SU-DHL-6 (cell line): ENCODE results near the gene FHOD3.

Source experiments
- H2AFZ ChIP-seq: fragments of 200-600 bp; sonication (generic); 2 replicates; pipeline ENCODE4 v1.6.1; 2014; ENCODE audit warnings: low read depth, mild to moderate bottlenecking, moderate library complexity, mixed read lengths, antibody characterized with exemption, low read length; ENCODE audit not compliant: severe bottlenecking
- H3F3A ChIP-seq: fragments of 200-600 bp; shearing (Covaris generic); 2 replicates; pipeline ENCODE4 v1.6.0; 2016; ENCODE audit warnings: antibody characterized with exemption, mild to moderate bottlenecking; ENCODE audit not compliant: insufficient read depth
- H3K27ac ChIP-seq: fragments of 200-600 bp; sonication (generic); 2 replicates; pipeline ENCODE4 v1.5.1; 2016; ENCODE audit warnings: low read depth, mild to moderate bottlenecking, low read length, moderate library complexity, mixed read lengths
- H3K27me3 ChIP-seq: fragments of 200-600 bp; sonication (generic), shearing (Covaris generic); 2 replicates; pipeline ENCODE4 v1.6.0; 2014; ENCODE audit warnings: mild to moderate bottlenecking, low read length
- H3K36me3 ChIP-seq: fragments of 200-600 bp; sonication (generic); 2 replicates; pipeline ENCODE4 v1.6.1; 2014; ENCODE audit warnings: mild to moderate bottlenecking, low read length, mixed read lengths
- H3K4me2 ChIP-seq: fragments of 300-600, 200-600 bp; shearing (Covaris generic), sonication (generic); 2 replicates; pipeline ENCODE4 v1.6.0; 2014; ENCODE audit warnings: low read length, low read depth, mild to moderate bottlenecking; ENCODE audit not compliant: poor library complexity, severe bottlenecking
- H3K4me3 ChIP-seq: fragments of 200-600 bp; sonication (generic); 2 replicates; pipeline ENCODE4 v1.5.1; 2014; ENCODE audit warnings: antibody characterized with exemption, low read length, mild to moderate bottlenecking, mixed read lengths; ENCODE audit not compliant: insufficient read depth, poor library complexity, severe bottlenecking
- H3K79me2 ChIP-seq: fragments of 200-600 bp; sonication (generic); 2 replicates; pipeline ENCODE4 v1.6.1; 2014; ENCODE audit warnings: mild to moderate bottlenecking, low read length, moderate library complexity; ENCODE audit not compliant: insufficient read depth
- H3K9ac ChIP-seq: fragments of 200-600 bp; sonication (generic); 2 replicates; pipeline ENCODE4 v1.7.0; 2014; ENCODE audit warnings: mild to moderate bottlenecking, low read length
- H3K9me2 ChIP-seq: fragments of 200-600 bp; sonication (generic); replicated peaks from 2 replicates; pipeline ENCODE4 v1.6.1; 2014; ENCODE audit warnings: low read length; ENCODE audit not compliant: insufficient read depth
- H3K9me3 ChIP-seq: fragments of 200-600 bp; sonication (generic); 2 replicates; pipeline ENCODE4 v1.6.1; 2014; ENCODE audit warnings: low read length, mixed read lengths; ENCODE audit not compliant: insufficient read depth
- H4K20me1 ChIP-seq: fragments of 200-600 bp; sonication (generic); 2 replicates; pipeline ENCODE4 v1.6.1; 2014; ENCODE audit warnings: low read depth, mild to moderate bottlenecking, antibody characterized with exemption, low read length, moderate library complexity, mixed read lengths
- CTCF ChIP-seq: fragments of 200-600 bp; sonication (generic); IDR thresholded peaks from one replicate; pipeline ENCODE4 v1.5.1; 2017; ENCODE audit warnings: antibody characterized with exemption, mild to moderate bottlenecking, low read length, moderate library complexity; ENCODE audit not compliant: insufficient read depth, poor library complexity, severe bottlenecking
- EZH2phosphoT487 ChIP-seq: fragments of 200-600 bp; sonication (generic), shearing (Covaris generic); conservative IDR thresholded peaks from 2 replicates; pipeline ENCODE4 v1.6.1; 2018; ENCODE audit warnings: mild to moderate bottlenecking, antibody characterized with exemption, low read length, moderate library complexity, mixed read lengths

Gene FHOD3

GRCh38 chr18:36456622-36457021 is 159.1 kb downstream of the FHOD3 start:
- Histone ChIP-seq H4K20me1 (no peaks in the 10 kb centered on the region), H3K27ac (no peak overlapping the region), H3K4me2 (no peak overlapping the region), H3K4me3 (no peak overlapping the region), H3K9me2 (no peaks in the 10 kb centered on the region), H3K79me2 (no peaks in the 10 kb centered on the region), H3F3A (no peaks in the 10 kb centered on the region), H3K36me3 (no peaks in the 10 kb centered on the region), H2AFZ (no peak overlapping the region), H3K9me3 (no peaks in the 10 kb centered on the region), H3K27me3 (no peaks in the 10 kb centered on the region), H3K9ac (no peak overlapping the region)
- TF ChIP-seq CTCF: no peak
- TF ChIP-seq EZH2phosphoT487: no peak

- Histone ChIP-seq H3K79me2 (no peaks in the 10 kb centered on the region), H4K20me1 (no peaks in the 10 kb centered on the region), H3K9me3 (no peaks in the 10 kb centered on the region), H3K9me2 (no peaks in the 10 kb centered on the region), H2AFZ (no peak overlapping the region), H3K4me2 (no peak overlapping the region), H3K27ac (no peak overlapping the region), H3K36me3 (no peaks in the 10 kb centered on the region), H3K4me3 (no peak overlapping the region), H3F3A (no peaks in the 10 kb centered on the region), H3K27me3 (no peaks in the 10 kb centered on the region), H3K9ac (no peak overlapping the region)
- TF ChIP-seq CTCF (no peak), EZH2phosphoT487 (no peak)
These were observed 160.2 kb downstream of the FHOD3 start for GRCh38 chr18:36457683-36458082.

DNA sequence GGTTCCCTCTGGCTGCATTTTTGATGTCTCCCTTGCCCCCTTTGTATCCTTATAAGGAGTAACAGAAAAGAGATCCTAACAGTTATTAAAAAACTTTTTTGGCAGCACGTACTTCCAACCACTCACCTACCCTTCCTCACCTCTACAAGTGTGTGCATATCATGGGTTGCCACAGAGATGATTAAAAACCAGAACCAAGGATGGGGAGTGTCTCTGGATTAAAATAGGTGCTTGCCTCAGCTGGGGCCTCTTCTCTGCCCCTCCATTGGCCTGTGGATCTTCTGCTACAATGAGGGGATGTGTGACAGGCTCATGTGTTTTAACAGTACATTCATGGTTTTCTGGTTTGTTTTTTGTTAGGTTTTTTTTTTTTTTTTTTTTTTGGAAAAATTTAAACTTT is 160.8 kb downstream of the FHOD3 start:
- no peak overlapping the region for H3K4me2 ChIP-seq

More for the DNA sequence above, 160.8 kb downstream of the FHOD3 start:
- Histone ChIP-seq H3K9ac (no peak overlapping the region), H3K27ac (no peak overlapping the region), H4K20me1 (no peaks in the 10 kb centered on the region), H3F3A (no peaks in the 10 kb centered on the region), H3K9me3 (no peaks in the 10 kb centered on the region), H3K4me3 (no peak overlapping the region), H3K9me2 (no peaks in the 10 kb centered on the region), H3K27me3 (no peaks in the 10 kb centered on the region), H3K36me3 (no peaks in the 10 kb centered on the region), H2AFZ (no peak overlapping the region), H3K79me2 (no peaks in the 10 kb centered on the region)
- TF ChIP-seq EZH2phosphoT487 (no peak), CTCF (no peak)
